ENCODE data around the gene CNKSR2. TPM values are rescaled to one million over a fixed set of nuclear protein-coding genes. Genes with fewer than 3 reads are reported as not detected.

Gene CNKSR2
- total RNA-seq, 1 donor from 2014 or later, result 3.4 TPM

GRCh38 chrX:21659320-21659719 is 285.1 kb downstream of the CNKSR2 start:
- H3K4me3 ChIP-seq (ENCODE audit: low read depth, low read length), result no peak overlapping the region
- TF ChIP-seq CTCF (conservative IDR thresholded peaks at IDR 0.05; ENCODE audit: low read depth, low read length), result no peak

GRCh38 chrX:21660156-21660555 is 285.9 kb downstream of the CNKSR2 start:
- H3K4me3 ChIP-seq (ENCODE audit: low read depth, low read length), result no peak overlapping the region
- no peak for TF ChIP-seq CTCF (conservative IDR thresholded peaks at IDR 0.05; ENCODE audit: low read depth, low read length)
- DNase-seq (ENCODE audit: low read depth), result no peak

More at GRCh38 chrX:21659320-21659719, 285.1 kb downstream of the CNKSR2 start:
- no peak for DNase-seq (ENCODE audit: low read depth)

GRCh38 chrX:21661316-21661715 is 287.1 kb downstream of the CNKSR2 start:
- no peak overlapping the region for H3K4me3 ChIP-seq (ENCODE audit: low read depth, low read length)
- DNase-seq (ENCODE audit: low read depth), result no peak
- TF ChIP-seq CTCF (conservative IDR thresholded peaks at IDR 0.05; ENCODE audit: low read depth, low read length), result no peak

DNA sequence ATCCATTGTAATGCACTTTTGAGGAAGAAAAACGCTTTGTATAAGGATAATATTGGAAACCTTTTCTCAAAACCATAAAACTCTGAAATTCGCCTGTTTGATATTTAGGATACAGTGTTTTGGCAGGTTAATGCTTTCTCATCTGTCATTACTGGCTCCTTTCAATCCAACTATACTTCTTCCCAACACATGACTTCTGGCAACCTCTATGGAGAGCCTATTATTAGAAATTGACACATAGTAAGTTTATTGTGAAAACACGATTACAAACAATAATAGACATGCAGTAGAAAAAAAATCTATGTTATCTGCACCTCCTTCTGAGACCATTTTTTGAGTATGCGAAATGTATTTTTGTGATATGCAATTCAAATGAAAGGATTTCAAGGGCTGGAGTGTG is 288.5 kb downstream of the CNKSR2 start:
- DNase-seq (ENCODE audit: low read depth), result no peak
- H3K4me3 ChIP-seq (ENCODE audit: low read depth, low read length), result no peak overlapping the region
- TF ChIP-seq CTCF (conservative IDR thresholded peaks at IDR 0.05; ENCODE audit: low read depth, low read length), result no peak

DNA sequence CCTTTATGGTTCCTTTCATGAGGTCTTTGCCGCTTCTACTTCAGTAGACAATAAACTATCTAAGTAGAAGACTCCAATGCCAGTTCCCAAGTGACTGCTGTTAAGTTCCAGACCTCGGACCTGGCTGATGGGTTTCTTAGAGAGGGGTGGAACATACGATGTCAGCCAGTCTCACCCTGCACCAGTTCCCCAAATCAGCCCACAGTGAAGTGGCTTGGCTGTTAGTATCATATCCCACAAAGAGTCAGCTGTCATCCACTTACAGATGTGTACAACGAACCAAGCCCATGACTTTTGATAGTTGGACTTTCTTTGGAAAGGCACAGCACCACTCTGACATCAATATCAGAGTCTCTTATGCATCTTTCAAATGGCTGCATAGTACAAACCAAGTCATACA is 292.0 kb downstream of the CNKSR2 start:
- TF ChIP-seq CTCF (conservative IDR thresholded peaks at IDR 0.05; ENCODE audit: low read depth, low read length), result no peak
- H3K4me3 ChIP-seq (ENCODE audit: low read depth, low read length), result no peak overlapping the region
- no peak for DNase-seq (ENCODE audit: low read depth)

DNA sequence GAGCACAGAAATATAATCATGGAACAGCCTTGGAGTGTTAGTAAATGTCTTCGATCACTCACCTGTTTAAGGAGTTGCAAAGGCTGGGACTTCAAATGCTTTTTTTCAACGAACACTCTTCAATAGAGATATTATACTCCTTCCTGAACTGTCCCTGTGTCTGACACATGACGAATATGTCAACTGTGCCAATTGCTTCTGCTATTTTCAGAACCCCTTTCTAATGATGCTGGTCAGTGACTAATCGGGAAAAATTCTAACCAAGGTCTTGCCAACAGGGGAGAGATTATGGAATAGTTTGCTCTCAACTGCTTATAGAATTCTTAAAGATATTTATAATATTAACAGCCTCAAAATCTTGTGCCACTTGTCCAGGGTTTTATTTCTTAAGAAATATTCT is 292.5 kb downstream of the CNKSR2 start:
- H3K4me3 ChIP-seq (ENCODE audit: low read depth, low read length), result no peak overlapping the region
- no peak for DNase-seq (ENCODE audit: low read depth)
- TF ChIP-seq CTCF (conservative IDR thresholded peaks at IDR 0.05; ENCODE audit: low read depth, low read length), result no peak

DNA sequence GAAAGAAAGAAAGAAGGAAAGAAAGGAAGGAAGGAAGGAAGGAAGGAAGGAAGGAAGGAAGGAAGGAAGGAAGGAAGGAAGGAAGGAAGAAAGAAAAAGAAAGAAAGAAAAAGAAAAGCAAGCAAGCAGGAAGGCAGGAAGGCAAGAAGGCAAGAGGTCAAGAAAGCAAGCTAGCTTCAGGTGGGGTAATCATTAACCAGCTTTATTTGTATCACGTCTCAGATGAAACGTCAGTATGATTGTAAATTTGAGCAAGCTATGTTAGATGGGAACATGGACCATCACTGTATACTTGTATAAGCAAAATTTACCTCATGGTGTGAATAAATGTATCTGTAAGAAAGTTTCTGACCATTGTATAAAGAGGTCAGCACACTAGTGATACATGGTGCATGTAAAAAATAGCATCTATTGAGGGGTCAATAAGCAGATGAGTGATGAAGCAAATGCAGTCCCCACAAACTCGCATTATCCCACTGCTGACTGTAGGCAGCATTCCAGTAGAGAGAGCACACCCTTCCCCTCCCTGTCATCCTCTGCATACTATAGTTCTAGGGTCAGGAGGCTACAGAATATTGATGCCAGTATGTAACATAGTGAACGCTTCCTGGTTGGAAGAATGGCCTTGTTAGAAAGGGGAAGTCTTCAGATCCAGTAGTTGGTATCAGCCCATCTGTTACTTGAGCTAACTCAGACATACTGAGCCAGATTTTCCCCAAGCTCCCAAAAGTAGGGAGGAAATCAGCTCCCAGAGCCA is 300.4 kb downstream of the CNKSR2 start:
- TF ChIP-seq CTCF (conservative IDR thresholded peaks at IDR 0.05; ENCODE audit: low read depth, low read length), result no peak
- H3K4me3 ChIP-seq (ENCODE audit: low read depth, low read length), result no peak overlapping the region
- DNase-seq (ENCODE audit: low read depth), result no peak
